Measurements from ENCODE around the gene NIPA2.

Gene NIPA2

DNA sequence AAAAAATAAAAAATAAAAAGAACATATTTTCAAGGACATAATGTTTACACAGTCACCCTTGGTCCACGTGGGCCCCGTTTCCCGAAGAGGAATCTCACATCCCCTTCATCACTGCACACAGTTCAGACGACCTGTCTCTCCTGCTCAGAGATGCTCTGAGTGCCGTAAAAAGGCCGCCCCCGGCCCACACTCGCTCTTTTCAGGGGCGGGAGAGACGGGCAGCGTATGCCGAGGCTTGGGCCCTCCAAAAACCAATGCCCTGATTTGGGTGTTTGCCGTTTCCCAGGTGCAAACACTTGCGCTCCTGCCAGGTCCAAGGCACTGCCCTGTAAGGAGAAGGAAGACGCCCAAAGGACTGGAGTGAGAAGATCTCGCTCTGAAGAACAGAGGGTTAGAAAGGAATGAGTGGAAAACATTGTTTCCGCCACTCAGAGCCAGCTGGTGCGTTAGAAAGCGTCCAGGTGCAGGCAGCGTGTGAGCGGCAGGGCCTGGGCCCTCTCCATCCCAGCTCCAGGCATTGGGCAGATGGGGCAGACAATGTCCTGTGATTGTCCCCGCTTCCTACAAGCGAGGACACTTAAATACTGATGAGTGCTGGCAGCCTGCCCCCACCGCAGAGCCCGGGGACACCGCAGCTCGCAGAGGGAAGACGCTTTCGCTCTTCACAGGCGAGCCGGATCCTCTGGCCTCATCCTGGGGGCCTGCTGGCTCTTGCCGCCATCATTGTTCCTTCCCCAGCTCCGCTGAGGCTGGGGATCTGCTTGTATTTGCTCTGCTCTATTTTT, 53.2 kb downstream of the NIPA2 start:
- TF ChIP-seq, protein P1, sequence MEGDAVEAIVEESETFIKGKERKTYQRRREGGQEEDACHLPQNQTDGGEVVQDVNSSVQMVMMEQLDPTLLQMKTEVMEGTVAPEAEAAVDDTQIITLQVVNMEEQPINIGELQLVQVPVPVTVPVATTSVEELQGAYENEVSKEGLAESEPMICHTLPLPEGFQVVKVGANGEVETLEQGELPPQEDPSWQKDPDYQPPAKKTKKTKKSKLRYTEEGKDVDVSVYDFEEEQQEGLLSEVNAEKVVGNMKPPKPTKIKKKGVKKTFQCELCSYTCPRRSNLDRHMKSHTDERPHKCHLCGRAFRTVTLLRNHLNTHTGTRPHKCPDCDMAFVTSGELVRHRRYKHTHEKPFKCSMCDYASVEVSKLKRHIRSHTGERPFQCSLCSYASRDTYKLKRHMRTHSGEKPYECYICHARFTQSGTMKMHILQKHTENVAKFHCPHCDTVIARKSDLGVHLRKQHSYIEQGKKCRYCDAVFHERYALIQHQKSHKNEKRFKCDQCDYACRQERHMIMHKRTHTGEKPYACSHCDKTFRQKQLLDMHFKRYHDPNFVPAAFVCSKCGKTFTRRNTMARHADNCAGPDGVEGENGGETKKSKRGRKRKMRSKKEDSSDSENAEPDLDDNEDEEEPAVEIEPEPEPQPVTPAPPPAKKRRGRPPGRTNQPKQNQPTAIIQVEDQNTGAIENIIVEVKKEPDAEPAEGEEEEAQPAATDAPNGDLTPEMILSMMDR (IDR thresholded peaks at IDR 0.05; ENCODE audit: low read depth, low read length) = no peak

DNA sequence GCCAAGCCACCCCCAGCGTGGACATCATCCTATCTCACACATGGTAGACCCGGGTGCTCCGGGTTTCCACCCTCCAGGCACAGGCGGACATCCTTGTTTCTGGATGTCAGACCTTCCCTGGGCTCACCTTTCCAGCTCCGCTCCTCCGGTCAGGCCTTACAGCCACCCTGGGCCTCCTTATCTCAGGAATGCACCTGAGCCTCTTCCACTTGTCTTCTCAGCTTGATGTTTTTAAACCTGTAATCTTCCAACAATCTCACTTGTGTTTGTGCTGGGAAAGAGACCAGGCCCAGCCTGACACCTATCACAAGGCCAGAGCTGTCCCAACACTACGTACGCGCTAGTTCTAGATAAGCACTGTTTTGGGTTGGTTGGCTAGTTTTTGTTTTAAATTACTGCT, 53.9 kb downstream of the NIPA2 start:
- no peak for DNase-seq (ENCODE audit: extremely low read depth, low read depth)
- TF ChIP-seq, protein P1 (IDR thresholded peaks at IDR 0.05; ENCODE audit: low read depth, low read length) = no peak

More for the DNA sequence above, 53.2 kb downstream of the NIPA2 start:
- no peak for DNase-seq (ENCODE audit: extremely low read depth, low read depth)

DNA sequence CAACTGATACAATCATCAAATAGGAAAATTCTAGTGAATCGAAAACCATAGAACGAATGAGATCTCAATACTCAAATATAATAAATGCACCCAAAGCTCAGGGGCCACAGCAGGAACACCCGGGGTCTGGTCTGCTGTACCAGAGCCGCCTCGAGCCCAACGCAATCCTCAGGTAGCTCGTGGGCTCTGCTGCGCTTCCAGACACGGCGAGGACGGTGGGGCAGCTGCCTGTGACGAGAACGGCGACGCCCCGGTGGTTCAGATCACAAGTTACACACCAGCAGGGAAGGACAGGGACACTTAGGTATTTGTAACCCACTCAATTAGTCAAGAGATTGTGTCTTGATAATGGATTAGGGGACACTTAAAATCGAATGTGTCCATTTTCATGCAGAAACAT, 54.6 kb downstream of the NIPA2 start:
- TF ChIP-seq, protein P1 (IDR thresholded peaks at IDR 0.05; ENCODE audit: low read depth, low read length) = no peak
- no peak for DNase-seq (ENCODE audit: extremely low read depth, low read depth)

DNA sequence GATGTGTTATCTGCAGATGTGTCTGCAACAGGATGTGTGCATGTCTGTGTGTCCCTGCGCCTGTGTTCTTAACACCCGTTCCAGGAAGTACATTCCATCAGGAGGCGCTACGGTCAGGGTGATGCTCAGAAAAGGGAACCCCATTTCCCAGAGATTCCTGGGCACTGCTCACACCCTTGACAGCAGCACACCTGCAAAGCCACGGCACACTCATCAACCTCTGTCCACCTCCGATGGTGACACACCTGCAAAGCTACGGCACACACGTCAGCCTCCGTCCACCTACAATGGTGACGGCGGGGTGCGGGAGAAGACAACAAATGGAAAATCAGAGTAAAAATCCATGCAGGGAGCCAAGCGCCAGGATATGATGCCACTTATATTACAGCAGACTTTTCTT, 55.4 kb downstream of the NIPA2 start:
- no peak for DNase-seq (ENCODE audit: extremely low read depth, low read depth)
- TF ChIP-seq, protein P1 (IDR thresholded peaks at IDR 0.05; ENCODE audit: low read depth, low read length) = no peak

DNA sequence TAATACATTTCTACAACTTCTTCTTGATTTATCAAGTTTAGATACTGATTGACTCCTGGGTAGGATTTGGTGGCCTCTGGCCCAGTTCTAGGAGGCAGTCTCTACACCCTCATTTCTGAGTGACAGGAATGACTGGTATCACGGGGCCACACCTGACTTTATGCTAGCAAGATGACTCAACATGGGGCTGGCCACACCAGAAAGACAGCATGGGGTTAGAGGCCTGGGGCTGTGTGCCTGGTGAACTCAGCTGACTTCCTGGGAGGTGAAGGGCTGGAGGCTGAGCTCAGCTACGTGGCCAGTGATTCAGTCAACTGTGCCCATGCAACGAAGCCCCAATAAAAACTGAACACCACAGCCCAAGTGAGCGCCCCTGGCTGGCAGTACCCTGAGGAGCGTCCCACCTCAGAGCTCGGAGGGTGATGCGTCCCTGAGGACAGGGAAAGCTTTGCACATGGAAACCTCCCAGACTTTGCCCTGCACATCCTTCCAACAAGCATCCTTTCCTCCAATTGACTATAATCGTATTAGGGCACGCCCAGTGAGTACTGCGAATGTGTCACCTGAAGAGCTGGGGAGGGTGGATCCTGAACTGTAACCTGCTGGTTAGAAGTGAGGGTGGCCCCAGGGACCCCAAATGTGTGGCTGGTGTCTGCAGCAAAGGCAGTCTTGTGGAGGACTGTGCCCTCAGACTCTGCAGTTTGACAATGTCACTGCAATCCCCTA, 57.2 kb downstream of the NIPA2 start:
- TF ChIP-seq, protein P1 (IDR thresholded peaks at IDR 0.05; ENCODE audit: low read depth, low read length) = no peak
- DNase-seq (ENCODE audit: extremely low read depth, low read depth) = no peak

DNA sequence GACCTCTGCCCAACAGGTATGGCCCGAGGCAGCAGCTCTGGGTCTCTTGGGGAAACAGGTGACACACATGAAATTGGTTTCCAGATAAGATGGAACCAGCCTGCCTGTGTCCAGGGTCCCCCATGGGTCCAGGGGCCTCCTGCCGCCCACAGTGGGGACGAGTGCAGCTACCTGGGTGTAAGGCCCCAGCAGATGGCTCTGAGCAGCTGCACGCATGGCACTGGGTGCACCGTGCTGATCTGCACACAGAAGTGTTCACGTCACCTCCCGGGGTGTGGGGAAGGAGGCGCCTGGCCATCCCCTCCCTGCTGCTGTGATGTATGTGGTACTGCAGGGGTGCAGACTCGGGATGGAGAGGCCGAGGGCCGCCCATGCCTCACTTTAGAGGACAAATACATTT, 63.6 kb downstream of the NIPA2 start:
- no peak for DNase-seq (ENCODE audit: extremely low read depth, low read depth)
- TF ChIP-seq, protein P1 (IDR thresholded peaks at IDR 0.05; ENCODE audit: low read depth, low read length) = no peak

DNA sequence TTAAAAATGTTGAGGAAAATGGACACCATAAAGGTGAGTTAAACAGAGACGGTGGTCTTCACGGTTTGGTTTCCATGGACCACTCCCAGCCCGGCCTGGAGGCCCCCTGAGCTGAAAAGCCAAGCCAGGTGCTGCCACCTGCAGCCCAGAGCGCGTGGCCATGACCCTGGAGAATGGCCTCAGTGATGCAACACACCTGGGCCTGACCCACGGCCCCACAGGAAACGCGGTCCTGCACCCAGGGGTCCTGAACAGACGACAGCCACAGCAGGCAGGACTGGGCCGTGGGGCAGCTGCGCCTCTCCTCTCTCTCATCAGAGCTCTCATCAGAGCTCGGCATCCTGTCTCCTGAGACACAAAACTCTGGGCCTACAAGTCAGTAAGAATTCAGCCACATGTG, 64.1 kb downstream of the NIPA2 start:
- TF ChIP-seq, protein P1 (IDR thresholded peaks at IDR 0.05; ENCODE audit: low read depth, low read length) = no peak
- no peak for DNase-seq (ENCODE audit: extremely low read depth, low read depth)

Data from AG09319 (cell line).